Suppressor macrophage (primary cell): Measurements from ENCODE around the gene VMP1.
A peak's percentile ranks its signal among the peaks of the same experiment; 100 is the strongest.
"Not testable (repeated sequence)": the region's sequence is repeated elsewhere in the genome, so short reads cannot be mapped to it uniquely, and the experiment has no call there.

ENCODE experiments used
- DNase-seq, 4 experiments: peaks; one replicate each; pipeline ENCODE4 v3.0.0-alpha.2; 2020 to 2022

Gene VMP1

DNA sequence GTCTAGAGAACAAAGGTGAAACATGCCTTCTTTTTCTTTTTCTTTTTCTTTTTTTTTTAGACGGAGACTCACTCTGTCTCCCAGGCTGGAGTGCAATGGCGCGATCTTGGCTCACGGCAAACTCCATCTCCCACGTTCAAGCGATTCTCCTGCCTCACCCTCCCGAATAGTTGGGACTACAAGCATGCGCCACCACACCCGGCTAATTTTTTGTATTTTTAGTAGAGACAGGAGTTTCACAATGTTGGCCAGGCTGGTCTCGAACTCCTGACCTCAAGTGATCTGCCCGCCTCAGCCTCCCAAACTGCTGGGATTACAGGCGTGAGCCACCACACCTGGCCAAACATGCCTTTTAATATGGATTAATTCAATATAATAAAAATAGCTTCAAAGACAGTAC is 47.6 kb downstream of the VMP1 start:
- DNase-seq = not testable (repeated sequence)

DNA sequence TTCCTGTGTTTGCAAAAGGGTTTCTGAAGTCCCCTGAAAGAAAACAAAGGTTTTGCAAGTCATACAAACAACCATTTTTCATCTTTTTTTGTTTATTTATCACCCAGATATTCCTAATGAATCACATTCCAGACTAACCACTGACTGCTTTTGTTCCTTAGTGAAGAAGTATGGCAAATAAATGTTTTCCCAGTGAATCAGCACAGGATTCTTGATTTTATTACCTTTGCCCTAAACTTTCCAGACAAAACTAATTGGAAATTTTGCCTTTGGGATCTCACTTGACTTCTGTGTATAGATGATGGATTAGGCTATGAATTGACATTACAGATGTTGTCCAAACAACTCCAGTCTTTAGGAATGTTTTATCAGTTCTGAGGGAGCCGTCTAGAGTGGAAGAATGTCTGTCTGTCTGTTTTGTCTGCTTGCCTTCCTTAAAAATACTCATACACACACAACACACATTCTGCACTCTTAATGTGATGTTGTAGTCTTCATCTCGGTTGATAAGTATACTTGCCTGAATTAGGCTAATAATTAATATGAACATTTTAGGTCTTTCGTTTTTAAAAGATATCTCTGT is 48.9 kb downstream of the VMP1 start:
- no peak for DNase-seq

DNA sequence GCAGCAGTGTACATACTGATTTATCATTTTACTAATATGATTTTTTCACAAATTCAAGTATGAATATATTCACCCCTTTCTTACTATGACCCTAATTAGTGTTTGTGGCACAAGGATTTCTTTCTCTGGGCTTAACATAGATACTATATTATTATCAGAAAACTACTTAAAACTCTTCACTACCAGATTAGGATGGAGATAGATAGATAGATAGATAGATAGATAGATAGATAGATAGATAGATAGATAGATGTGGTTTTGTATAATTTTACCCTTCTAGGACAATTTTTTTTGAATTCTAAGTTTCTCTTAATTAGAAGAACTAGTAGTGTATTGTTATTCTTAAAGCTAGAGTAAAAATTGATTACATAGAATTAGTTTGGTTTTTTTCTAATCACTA is 49.6 kb downstream of the VMP1 start:
- no peak for DNase-seq

DNA sequence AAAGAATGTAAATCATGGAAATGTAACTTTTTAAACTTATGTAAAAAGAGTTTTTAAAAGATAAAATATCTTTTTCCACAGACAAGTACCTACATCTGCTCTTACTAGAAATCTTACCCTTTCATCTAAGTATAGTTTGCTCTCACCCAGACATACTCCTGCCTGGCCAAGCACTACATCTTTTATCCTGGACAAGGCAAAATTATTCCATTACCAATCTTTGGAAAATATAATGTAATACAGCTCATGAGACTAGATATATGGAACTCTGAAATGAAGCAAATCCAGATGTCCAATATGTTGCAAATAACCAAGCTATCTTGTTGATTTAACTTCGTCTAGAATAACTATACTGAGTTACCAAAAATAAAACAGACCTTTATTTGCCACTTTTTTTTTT is 50.0 kb downstream of the VMP1 start:
- no peak for DNase-seq

DNA sequence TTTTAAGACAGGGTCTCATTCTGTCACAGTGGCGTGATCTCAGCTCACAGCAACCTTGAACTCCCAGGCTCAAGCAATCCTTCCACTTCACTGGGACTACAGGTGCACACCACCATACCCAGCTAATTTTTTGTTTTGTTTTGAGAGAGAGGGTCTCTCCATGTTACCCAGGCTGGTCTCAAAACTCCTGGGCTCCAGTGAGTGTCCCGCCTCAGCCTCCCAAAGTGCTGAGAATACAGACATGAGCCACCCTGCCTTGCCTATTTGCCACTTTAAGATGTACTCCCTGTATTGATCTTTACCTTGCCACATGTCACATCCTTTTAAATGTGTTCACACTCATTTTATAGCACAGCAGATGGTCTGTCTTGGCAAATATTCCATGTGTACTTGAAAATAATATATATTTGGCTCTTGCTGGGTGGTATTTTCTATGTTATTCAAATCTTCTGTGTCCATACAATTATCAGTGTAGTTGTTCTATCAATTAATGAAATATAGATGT is 50.5 kb downstream of the VMP1 start:
- DNase-seq = no peak

DNA sequence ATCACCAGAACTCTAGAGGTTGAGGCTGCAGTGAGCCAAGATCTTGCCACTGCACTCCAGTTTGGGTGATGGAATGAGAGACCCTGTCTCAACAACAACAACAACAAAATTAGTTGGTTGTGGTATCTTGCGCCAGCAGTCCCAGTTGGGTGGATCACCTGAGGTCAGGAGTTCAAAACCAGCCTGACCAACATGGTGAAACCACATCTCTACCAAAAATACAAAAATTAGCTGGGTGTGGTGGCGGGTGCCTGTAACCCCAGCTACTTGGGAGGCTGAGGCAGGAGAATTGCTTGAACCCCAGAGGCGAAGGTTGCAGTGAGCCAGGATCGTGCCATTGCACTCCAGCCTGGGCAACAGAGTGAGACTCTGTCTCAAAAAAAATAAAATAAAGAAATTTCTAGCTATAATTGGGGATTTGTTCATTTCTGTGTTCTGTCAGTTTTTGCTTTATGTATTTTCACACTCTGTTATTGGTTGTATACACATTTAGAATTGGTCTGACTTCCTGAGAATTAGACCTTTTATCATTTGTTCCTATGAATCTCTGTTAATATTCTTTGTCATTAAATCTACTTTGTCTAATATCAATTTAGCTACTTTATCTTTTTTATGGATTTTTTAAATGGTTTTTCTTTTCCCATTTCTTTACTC is 51.7 kb downstream of the VMP1 start:
- not testable (repeated sequence) for DNase-seq

DNA sequence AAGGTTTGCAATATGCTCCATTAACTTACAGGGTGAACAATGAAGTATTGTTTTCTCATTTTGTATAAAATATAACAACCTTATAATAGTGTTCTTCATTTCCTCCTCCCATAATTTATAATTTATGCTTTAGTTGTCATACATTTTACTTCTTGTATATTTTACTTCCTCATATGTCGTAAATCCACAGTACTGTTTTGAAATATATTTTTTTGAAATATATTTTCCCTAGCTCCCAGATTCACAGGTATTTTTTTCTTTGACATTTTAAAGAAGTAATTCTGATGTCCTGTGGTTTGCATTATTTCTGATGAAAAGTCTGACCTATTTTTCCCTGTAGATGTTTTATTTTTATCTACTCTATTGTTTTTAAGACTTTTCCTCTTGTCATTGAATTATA is 52.7 kb downstream of the VMP1 start:
- DNase-seq = peak in 2 of 4 experiments; percentile 48 to 64

DNA sequence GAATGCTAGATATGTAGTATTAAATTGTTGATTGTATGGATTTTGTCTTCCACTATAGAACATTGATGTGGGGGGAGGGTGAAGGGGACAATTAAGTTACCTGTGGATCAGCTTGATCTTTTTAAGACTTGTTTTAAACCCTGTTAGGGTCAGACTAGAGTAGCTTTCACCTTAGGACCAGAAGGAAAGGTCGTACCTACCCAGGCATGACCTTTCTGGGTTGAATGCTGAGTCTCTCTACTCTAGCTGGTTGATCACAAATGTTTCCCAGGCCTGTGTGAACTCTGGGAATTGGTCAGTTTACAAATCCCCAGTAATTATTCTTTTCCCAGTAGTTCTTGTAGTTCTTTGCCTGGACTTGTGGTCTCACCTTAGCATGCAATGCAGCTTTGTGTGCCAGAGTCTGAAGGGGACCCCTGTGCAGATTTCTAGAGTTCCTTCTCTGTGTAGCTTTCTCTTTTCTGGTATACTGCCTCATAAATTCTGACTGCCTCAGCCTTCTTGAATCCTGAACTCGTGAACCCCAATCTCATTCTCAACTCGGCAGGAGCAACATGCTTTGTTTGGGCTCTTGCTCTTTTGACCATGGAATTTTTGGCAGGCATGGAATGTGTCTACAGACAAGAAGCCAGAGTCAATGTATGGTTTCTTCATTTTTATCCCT is 54.1 kb downstream of the VMP1 start:
- no peak for DNase-seq

DNA sequence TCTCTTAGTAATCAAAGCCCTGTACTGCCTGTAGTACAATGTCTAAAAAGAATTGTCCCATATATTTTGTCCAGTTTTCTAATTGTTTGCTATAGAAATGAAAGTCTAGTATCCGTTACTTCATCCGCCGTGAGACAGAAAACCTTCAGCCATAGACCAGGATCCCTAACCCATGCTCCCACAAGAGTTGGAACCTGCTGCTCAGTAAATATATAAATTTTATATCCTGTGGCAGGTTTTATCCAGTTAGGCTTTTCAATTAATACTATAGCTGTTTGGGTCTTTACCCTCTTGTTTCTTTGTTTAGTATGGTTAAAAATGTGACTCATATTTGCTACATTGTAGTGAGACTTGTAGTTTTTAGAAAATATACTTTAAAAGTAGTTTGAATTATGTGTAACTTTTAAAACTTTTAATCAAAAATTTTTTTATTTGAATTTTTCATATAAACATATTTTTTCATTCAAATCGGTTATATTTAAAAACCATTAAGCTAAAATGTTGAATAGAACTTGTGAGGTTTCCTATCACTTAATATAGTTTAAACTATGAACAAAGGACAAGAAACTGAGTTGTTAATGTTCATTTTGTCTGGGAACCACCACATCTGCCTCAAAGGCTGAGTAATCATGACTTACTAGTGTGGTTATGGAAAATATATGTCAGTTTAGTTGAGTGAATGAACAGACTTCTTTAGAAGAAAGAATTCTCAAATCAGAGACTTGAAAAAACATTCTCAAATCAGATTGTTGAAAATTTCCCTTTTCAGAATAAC is 54.8 kb downstream of the VMP1 start:
- peak in 2 of 4 experiments; percentile 49 to 62 for DNase-seq

DNA sequence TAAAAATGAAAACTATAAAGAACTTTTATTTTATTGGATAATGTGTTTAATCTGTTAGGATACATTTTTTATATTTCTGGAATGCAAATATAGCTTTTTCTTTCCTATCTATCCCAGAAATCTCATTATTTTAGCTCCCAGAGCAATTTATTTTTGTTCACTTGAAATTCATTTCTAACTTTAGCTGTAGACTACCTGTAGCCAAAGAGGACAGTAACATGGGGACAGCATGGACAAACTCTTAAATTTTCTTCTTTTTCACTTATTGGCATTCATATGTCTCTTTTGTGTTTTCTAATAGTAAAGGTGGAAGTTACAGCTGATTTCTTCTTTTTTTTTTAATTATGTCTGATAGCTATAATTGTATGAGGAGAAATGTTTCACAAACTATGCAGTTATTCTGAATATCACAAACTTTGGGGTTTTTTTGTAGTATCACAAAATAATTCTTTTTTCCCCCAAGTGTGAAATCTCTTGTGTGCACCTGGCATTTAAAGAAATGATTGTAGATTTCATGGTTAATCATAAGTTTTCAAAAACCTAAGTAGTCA is 55.4 kb downstream of the VMP1 start:
- no peak for DNase-seq

DNA sequence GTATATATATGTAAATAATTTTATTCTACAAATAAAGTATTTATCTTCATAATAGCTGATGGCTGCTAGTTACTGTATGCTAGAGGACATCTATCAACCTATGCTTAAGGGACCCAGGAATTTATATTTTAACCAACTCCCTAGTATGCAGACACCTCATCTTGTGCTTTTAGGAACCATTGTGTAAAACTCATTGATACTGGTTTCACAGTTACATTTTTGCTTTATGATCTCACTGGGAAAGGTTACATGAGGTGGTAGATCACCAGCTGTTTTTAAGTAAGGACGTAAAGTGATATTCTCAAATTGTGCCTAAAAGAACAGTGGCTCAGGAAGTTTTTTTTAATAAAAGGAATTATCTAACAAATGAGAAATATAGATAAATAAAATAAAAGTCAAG is 56.4 kb downstream of the VMP1 start:
- DNase-seq = peak in 1 of 4 experiments; percentile 39

DNA sequence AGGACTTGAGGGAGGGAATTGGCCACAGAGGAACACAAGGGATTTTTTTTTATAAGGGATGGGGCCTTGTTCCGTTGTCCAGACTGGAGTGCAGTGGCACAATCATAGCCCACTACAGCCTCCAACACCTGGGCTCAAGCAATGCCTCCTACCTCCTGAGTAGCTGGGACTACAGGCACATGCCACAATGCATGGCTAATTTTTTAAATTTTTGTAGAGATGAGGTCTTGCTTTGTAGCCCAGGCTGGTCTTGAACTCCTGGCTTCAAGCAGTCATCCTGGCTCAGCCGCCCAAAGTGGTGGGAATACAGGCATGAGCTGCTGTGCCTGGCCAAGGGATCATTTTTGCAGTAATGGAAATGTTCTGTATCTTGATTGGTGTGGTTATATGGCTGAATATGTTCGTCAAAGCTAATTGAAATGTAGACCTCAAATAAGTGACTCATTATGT is 56.9 kb downstream of the VMP1 start:
- DNase-seq = no peak

DNA sequence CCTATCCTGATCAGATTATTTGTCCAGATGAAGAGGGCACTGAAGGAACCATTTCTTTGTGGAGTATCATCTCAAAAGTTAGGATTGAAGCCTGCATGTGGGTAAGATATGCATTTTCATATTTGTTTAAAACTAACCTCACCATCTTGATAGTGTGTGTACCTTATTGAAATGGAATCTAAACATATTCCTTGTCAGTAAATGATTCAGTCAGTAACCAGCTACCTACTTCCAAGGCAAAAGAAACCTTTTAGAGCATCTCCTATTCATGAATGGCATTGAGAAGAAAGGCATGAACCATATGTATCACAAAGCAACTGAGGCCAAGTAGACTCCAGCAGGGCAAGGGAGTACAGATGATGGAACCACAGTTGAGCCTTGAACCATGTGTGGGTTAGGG is 57.6 kb downstream of the VMP1 start:
- no peak for DNase-seq

DNA sequence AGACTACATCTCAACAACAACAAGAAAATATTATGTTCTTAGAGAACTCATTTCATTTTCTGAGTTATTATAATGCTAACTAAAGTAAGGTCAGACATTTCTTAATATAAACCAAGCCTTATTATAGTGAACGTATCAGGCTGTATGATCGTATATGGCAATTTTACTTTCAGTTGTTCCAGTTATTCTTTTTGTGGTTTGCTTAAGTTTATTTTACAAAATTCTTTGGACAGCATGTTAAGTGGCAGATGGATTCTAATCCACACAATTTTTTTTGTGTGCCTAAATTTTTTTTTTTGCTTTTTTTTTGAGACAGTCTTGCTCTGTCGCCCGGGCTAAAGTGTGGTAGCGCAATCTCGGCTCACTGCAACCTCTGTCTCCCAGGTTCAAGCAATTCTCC is 59.0 kb downstream of the VMP1 start:
- DNase-seq = no peak

DNA sequence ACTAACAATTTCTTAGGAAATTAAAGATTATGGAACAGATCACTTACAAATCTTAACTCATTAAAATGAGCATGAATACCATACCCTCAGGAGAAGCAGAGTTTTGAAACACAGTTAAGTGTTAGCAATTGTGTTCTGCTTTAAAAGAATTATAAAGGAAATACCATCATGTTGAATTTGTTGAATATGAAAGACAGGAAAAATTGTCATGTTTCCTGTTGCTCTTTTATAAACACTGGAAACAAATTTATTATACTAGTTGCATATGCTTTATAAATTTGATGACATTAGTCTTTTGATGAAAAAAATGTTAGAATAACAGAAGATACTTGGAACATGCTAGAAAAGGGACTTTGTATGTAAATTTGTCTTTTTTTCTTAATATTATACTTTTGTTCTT is 59.7 kb downstream of the VMP1 start:
- no peak for DNase-seq

DNA sequence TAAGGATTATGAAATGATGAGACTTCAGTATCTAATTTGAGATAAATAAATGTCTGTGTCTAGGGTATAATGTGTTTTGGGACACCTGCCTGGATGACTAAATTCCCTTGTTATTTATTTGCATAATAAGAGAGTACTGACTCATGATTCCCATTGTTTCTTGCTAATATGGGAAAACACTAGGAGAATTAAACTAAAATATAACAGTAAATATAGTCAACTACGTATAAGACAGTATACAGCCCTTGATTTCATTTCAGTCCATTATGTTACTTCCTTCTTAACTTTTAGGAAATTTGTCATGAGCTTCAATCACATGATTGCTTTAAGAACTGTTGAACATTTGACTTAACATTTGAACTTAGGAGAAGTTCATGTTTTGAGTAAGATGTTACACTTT is 62.4 kb downstream of the VMP1 start:
- peak in 2 of 4 experiments; percentile 86 to 88 for DNase-seq

DNA sequence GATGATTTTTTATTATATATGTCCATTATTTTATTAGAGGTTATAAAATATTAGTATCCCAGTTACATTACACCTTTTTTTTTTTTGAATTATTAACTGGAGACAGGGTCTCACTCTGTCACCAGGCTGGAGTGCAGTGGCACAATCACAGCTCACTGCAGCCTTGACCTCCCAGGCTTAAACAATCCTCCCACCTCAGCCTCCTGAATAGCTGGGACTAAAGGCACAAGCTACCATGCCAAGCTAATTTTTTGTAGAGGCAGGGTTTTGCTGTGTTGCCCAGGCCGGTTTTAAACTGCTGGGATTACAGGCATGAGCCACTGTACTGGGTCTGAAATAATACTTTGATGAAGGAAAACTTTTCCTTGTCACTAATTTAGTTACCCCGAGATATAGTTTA is 63.6 kb downstream of the VMP1 start:
- no peak for DNase-seq

DNA sequence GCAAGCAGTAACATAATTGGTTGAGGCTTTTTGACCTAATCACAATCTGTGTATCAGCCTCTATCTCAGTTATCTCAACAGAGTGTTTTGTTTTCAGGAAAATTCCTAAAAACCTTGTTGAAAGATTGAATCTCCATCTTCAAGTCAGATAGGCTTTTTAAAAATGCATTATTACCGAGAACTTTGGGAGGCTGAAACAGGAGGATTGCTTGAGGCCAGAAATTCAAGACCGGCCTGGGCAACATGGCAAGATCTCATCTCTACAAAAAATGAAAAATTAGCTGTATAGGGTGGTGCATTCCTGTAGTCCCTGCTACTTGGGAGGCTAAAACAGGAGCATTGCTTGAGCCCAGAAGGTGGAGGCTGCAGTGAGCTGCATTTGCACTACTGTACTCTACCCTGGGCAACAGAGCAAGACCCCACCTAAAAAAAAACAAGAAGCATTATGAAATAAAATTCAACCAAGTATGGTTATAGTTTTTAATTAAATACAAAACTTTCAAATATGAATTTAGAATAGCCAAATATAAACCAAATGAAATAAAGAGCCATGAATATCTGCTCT is 68.4 kb downstream of the VMP1 start:
- no peak for DNase-seq

DNA sequence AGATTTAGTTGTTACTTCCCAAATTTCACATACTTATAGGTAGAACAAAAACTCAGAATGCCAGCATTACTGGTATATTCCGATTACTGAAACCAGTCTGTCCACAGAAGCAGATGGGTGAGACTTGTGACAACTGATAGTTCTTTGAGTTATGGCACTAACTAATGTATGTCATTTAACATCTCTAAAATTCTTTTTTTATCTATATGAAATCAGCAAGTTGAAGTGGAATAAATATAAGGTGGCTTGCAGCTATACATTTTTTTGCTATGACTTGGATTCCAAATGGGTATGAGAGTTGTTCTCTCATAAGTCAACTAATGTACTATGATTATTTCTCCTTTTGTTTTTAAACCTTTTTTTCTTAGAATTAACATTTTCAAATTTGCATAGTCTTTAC is 69.1 kb downstream of the VMP1 start:
- DNase-seq = no peak

DNA sequence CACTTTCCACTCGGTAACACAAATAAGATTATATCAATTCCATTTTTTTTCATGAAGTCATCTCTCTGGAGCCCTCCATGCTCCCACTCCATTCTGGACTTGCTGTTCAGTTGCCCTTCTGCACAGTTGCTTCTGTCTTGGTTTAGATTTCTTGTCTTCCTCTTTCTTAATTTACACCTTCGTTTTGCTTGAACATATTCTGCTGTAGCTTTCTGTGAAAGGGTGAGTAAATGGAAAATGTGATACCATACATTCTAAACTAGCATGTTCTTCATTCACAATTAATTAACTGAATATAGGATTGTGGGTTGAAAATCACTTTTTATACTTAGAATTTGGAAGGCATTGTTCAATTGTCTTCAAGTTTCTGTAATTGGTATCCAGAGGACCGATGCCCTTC is 69.6 kb downstream of the VMP1 start:
- DNase-seq = no peak

DNA sequence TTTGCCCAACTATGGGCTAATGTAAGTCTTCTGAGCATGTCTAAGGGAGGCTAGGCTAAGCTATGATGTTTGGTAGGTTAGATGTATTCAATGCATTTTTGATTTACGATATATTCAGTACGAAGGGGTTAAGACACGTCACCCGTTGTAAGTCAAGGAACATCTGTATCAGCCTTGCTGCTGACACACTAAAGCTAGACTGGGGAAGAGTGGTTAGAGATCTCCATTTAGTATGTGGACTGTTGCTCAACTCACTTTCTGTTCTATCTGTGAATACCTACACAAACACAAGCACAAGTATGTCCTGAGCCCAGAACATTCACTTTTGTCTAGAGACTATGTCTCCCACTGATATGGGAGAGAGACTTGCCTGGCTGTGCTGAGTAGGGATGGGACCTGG is 71.5 kb downstream of the VMP1 start:
- DNase-seq = no peak

DNA sequence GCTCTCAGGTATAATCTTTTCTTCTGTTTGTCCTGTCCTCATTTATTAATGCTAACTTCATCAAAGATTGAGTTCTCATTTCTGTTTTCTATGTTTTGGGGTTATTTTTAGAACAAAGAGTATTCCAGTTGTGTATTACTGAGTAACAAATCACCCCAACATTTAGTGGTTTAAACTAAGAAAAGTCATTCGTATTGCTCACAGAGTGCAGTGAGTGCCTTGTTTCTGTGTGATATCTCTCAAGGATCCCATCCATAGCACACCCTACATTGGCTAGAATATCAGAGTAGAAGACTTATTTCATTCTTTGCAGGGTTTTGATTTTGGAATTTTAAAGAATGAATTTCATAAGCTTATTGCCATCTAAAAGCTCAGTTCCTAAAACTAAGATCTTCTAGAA is 72.1 kb downstream of the VMP1 start:
- no peak for DNase-seq

DNA sequence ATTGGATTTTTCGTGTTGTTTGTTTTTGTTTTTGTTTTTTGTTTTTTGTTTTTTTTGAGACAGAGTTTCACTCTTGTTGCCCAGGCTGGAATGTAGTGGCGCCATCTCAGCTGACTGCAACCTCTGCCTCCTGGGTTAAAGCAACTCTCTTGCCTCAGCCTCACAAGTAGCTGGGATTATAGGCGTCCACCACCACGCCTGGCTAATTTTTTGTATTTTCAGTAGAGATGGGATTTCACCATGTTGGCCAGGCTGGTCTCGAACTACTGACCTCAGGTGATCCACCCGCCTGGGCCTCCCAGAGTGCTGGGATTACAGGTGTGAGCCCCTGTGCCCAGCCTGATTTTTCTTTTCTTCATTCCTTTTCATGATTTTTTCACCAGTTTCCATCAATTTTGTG is 73.1 kb downstream of the VMP1 start:
- not testable (repeated sequence) for DNase-seq
